MV-4-11 (cell line): Measurements from ENCODE around the gene VIT.
A peak's percentile ranks its signal among the peaks of the same experiment; 100 is the strongest.

Experiments
- DNase-seq: peaks from one replicate; lab custom pipeline; 2025; lab: John Stamatoyannopoulos, UW

The VIT gene

GRCh38 chr2:36696533-36696932, at the start of gene VIT:
Gene VIT (plus strand): TSS chr2:36696707. CDS start chr2:36716371, 19,664 bp downstream.
- peak; percentile 7 for DNase-seq

GRCh38 chr2:36650031-36650829, 46.3 kb upstream of the VIT start:
- peak; percentile 27 for DNase-seq

- no peak for DNase-seq
Measured at GRCh38 chr2:36653155-36653554, 43.4 kb upstream of the VIT start.

GRCh38 chr2:36653967-36654694, 42.4 kb upstream of the VIT start:
- no peak for DNase-seq

GRCh38 chr2:36655453-36655852, 41.1 kb upstream of the VIT start:
- no peak for DNase-seq

GRCh38 chr2:36657703-36658102, 38.8 kb upstream of the VIT start:
- no peak for DNase-seq

- no peak for DNase-seq
Measured at GRCh38 chr2:36658277-36658748, 38.2 kb upstream of the VIT start.

- DNase-seq: no peak
Measured at GRCh38 chr2:36659218-36659617, 37.3 kb upstream of the VIT start.

GRCh38 chr2:36659872-36660312, 36.6 kb upstream of the VIT start:
- no peak for DNase-seq

GRCh38 chr2:36662638-36663037, 33.9 kb upstream of the VIT start:
- DNase-seq: no peak

- DNase-seq: no peak
Measured at GRCh38 chr2:36663295-36663694, 33.2 kb upstream of the VIT start.

- DNase-seq: peak; percentile 48
Measured at GRCh38 chr2:36663851-36664695, 32.4 kb upstream of the VIT start.

GRCh38 chr2:36664696-36665076, 31.8 kb upstream of the VIT start:
- no peak for DNase-seq

GRCh38 chr2:36667931-36668330, 28.6 kb upstream of the VIT start:
- DNase-seq: no peak

- DNase-seq: peak; percentile 21
Measured at GRCh38 chr2:36670881-36671595, 25.5 kb upstream of the VIT start.

GRCh38 chr2:36671731-36672130, 24.8 kb upstream of the VIT start:
- DNase-seq: no peak

- DNase-seq: peak; percentile 38
Measured at GRCh38 chr2:36672199-36672598, 24.3 kb upstream of the VIT start.

- DNase-seq: no peak
Measured at GRCh38 chr2:36675579-36676282, 20.8 kb upstream of the VIT start.

GRCh38 chr2:36676364-36676763, 20.1 kb upstream of the VIT start:
- DNase-seq: no peak

- peak; percentile 57 for DNase-seq
Measured at GRCh38 chr2:36677386-36677785, 19.1 kb upstream of the VIT start.
